ENCODE measurements around the gene NUP42.
"Not testable (repeated sequence)": the region's sequence is repeated elsewhere in the genome, so short reads cannot be mapped to it uniquely, and the experiment has no call there.

Gene NUP42

GRCh38 chr7:23218196-23218595 lies 36.3 kb downstream of the NUP42 start:
- no peak for TF ChIP-seq CTCF (conservative IDR thresholded peaks at IDR 0.05; ENCODE audit: low read depth, low read length)
- DNase-seq (ENCODE audit: low read depth), result no peak
- no peak overlapping the region for H3K4me3 ChIP-seq (ENCODE audit: low read depth, low read length)

- TF ChIP-seq CTCF (conservative IDR thresholded peaks at IDR 0.05; ENCODE audit: low read depth, low read length), result no peak
- no peak overlapping the region for H3K4me3 ChIP-seq (ENCODE audit: low read depth, low read length)
- peak; percentile 15 for DNase-seq (ENCODE audit: low read depth)
Observed at GRCh38 chr7:23220690-23221305, 39.0 kb downstream of the NUP42 start.

GRCh38 chr7:23222439-23223030 lies 40.7 kb downstream of the NUP42 start:
- H3K4me3 ChIP-seq (ENCODE audit: low read depth, low read length), result no peak overlapping the region
- TF ChIP-seq CTCF (conservative IDR thresholded peaks at IDR 0.05; ENCODE audit: low read depth, low read length), result no peak
- no peak for DNase-seq (ENCODE audit: low read depth)

- not testable (repeated sequence) for DNase-seq (ENCODE audit: low read depth); H3K4me3 ChIP-seq (ENCODE audit: low read depth, low read length)
Observed at GRCh38 chr7:23224364-23224763, 42.5 kb downstream of the NUP42 start.

- no peak overlapping the region for H3K4me3 ChIP-seq (ENCODE audit: low read depth, low read length)
- no peak for DNase-seq (ENCODE audit: low read depth)
- no peak for TF ChIP-seq CTCF (conservative IDR thresholded peaks at IDR 0.05; ENCODE audit: low read depth, low read length)
Observed at GRCh38 chr7:23226844-23227450, 45.1 kb downstream of the NUP42 start.

GRCh38 chr7:23228412-23228811 lies 46.6 kb downstream of the NUP42 start:
- no peak for TF ChIP-seq CTCF (conservative IDR thresholded peaks at IDR 0.05; ENCODE audit: low read depth, low read length)
- no peak overlapping the region for H3K4me3 ChIP-seq (ENCODE audit: low read depth, low read length)
- no peak for DNase-seq (ENCODE audit: low read depth)

GRCh38 chr7:23230641-23231101 lies 48.8 kb downstream of the NUP42 start:
- H3K4me3 ChIP-seq (ENCODE audit: low read depth, low read length), result no peak overlapping the region
- no peak for DNase-seq (ENCODE audit: low read depth)
- no peak for TF ChIP-seq CTCF (conservative IDR thresholded peaks at IDR 0.05; ENCODE audit: low read depth, low read length)

Measured in choroid plexus epithelial cell (primary cell).